B cell (primary cell): ENCODE results near the gene FBLL1.

Source experiments
- EZH2 ChIP-seq: IDR thresholded peaks from 2 replicates; pipeline ENCODE4 v1.6.1; 2012; ENCODE audit warnings: borderline replicate concordance, low read depth, mild to moderate bottlenecking, moderate library complexity, low read length; ENCODE audit not compliant: insufficient read depth, poor library complexity, severe bottlenecking
- TF ChIP-seq, protein P1 (sequence below): fragments of 200-600 bp; IDR thresholded peaks from one replicate; pipeline ENCODE4 v1.8.0; 2022; ENCODE audit warnings: antibody characterized with exemption, mild to moderate bottlenecking

- TF ChIP-seq, protein P1, sequence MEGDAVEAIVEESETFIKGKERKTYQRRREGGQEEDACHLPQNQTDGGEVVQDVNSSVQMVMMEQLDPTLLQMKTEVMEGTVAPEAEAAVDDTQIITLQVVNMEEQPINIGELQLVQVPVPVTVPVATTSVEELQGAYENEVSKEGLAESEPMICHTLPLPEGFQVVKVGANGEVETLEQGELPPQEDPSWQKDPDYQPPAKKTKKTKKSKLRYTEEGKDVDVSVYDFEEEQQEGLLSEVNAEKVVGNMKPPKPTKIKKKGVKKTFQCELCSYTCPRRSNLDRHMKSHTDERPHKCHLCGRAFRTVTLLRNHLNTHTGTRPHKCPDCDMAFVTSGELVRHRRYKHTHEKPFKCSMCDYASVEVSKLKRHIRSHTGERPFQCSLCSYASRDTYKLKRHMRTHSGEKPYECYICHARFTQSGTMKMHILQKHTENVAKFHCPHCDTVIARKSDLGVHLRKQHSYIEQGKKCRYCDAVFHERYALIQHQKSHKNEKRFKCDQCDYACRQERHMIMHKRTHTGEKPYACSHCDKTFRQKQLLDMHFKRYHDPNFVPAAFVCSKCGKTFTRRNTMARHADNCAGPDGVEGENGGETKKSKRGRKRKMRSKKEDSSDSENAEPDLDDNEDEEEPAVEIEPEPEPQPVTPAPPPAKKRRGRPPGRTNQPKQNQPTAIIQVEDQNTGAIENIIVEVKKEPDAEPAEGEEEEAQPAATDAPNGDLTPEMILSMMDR = no peak
- TF ChIP-seq EZH2 = no peak
Observed at GRCh38 chr5:168570490-168571328, 41.6 kb downstream of the FBLL1 start.
